ENCODE data around the gene UGT3A1.
"Not testable (repeated sequence)": the region's sequence is repeated elsewhere in the genome, so short reads cannot be mapped to it uniquely, and the experiment has no call there.

UGT3A1 gene

DNA sequence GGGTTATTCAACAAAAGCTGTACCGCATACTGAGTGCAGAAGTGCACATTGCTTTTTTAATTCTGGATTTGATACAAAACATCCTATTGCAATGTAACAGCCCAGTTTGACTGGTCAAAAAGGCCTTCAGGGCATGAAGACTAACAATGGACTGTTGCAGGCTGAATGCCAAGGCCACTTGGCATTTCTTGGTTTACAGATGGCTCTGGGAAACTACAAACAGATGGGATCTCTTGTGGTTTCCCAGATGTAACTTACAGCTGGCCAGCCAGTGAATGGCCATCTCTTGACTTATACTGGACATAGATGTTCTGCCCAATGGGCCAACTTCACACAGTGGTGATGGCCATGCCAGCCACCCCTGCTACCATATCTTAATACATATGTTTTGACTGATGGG lies 38.7 kb upstream of the UGT3A1 start:
- DNase-seq (ENCODE audit: low read depth): no peak
- no peak overlapping the region for H3K4me3 ChIP-seq (ENCODE audit: low read depth, low read length)
- in situ Hi-C loops (cut with HindIII; ENCODE audit: low sequenced_read_pairs): no loop called here
- TF ChIP-seq, protein P1, sequence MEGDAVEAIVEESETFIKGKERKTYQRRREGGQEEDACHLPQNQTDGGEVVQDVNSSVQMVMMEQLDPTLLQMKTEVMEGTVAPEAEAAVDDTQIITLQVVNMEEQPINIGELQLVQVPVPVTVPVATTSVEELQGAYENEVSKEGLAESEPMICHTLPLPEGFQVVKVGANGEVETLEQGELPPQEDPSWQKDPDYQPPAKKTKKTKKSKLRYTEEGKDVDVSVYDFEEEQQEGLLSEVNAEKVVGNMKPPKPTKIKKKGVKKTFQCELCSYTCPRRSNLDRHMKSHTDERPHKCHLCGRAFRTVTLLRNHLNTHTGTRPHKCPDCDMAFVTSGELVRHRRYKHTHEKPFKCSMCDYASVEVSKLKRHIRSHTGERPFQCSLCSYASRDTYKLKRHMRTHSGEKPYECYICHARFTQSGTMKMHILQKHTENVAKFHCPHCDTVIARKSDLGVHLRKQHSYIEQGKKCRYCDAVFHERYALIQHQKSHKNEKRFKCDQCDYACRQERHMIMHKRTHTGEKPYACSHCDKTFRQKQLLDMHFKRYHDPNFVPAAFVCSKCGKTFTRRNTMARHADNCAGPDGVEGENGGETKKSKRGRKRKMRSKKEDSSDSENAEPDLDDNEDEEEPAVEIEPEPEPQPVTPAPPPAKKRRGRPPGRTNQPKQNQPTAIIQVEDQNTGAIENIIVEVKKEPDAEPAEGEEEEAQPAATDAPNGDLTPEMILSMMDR (IDR thresholded peaks at IDR 0.05; ENCODE audit: low read depth, low read length, missing control alignments): no peak

DNA sequence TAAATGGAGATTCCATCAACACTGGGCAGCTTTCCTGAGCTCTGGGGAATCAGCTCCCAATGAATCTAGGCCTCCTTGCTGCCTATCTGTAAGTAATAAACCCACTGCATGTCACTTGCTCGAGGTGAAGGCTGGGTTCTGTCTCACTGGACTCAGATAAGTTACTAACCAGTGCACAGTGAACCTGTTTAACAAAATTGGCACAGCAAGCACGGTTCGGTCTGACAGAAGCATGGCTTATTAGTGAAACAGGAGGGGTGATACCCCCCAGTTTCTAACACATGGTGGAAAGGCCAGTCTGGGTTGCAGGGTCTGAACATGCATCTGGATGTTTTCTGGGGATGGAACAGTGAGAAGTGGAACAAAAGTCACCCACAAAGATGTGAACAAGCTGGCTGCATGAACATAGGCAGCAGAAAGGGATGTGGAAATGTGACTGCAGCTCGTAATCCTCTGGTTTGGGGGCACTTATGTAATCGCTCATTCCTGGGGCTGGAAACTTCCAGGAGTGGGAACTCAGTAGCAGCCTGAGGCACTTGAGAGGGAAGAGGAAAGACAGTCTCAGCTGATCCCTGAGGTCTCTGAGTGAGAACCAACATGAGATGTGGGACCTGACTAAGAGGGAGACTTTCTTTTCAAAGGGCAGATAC lies 37.8 kb upstream of the UGT3A1 start:
- no peak for DNase-seq (ENCODE audit: low read depth)
- no peak overlapping the region for H3K4me3 ChIP-seq (ENCODE audit: low read depth, low read length)
- in situ Hi-C loops (cut with HindIII; ENCODE audit: low sequenced_read_pairs): no loop called here

DNA sequence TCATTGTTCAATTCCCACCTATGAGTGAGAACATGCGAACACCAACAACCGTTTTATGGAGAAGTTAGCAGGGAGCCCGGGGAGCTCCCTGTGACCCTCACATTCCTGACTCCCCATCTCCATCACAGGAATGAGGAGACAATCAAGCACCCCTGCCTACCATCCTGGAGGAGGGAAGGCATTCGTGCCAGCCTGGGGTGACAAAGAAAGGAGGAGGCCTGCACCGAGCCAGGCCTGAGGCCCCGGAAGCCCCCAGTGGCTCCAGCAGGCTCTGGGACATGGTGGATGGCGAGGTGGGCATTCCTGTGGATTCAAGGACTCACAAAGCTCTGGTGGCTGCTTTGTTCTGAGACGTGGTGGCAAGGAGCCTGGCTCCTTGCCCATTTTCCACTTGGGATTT lies 36.5 kb upstream of the UGT3A1 start:
- TF ChIP-seq, protein P1 (IDR thresholded peaks at IDR 0.05; ENCODE audit: low read depth, low read length, missing control alignments): no peak
- no peak overlapping the region for H3K4me3 ChIP-seq (ENCODE audit: low read depth, low read length)
- in situ Hi-C loops (cut with HindIII; ENCODE audit: low sequenced_read_pairs): no loop called here
- no peak for DNase-seq (ENCODE audit: low read depth)

More for the DNA sequence above, 37.8 kb upstream of the UGT3A1 start:
- TF ChIP-seq, protein P1 (IDR thresholded peaks at IDR 0.05; ENCODE audit: low read depth, low read length, missing control alignments): no peak

DNA sequence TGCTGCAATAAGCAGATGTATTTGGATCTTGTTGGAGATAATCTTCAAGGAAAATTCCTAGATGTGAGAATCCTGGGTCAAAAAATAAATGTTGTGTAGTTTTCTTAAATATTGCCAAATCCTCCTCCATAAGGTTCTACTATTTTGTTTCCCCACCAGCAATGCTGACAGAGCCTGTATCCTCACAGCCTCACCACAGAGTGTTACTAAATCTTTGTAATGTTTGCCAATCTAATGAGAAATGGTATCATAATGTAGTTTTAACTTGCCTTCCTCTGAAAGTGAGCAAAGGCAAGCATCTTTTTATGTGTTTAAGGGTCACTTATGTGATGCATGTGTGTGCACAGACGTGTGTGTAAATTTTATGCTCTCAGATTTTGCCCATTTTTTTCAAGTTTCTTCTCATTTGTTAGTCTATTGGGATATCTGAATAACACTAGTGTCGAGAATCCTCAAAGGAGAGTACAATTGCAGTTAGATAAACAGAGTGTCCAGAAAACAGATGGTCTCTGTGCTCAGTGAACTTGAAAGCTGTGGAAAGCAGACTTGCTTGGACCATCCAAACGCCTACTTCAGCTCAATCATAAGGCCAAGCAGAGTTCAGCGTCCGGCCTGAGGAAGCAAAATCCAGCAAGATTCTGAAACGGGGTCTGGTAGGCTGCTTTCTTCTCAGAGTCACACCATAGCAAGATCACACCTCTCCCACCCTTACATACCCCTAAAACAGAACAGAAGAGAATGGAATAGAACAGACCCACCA lies 35.7 kb upstream of the UGT3A1 start:
- in situ Hi-C loops (cut with HindIII; ENCODE audit: low sequenced_read_pairs): no loop called here
- no peak for DNase-seq (ENCODE audit: low read depth)
- H3K4me3 ChIP-seq (ENCODE audit: low read depth, low read length): no peak overlapping the region
- TF ChIP-seq, protein P1 (IDR thresholded peaks at IDR 0.05; ENCODE audit: low read depth, low read length, missing control alignments): no peak

DNA sequence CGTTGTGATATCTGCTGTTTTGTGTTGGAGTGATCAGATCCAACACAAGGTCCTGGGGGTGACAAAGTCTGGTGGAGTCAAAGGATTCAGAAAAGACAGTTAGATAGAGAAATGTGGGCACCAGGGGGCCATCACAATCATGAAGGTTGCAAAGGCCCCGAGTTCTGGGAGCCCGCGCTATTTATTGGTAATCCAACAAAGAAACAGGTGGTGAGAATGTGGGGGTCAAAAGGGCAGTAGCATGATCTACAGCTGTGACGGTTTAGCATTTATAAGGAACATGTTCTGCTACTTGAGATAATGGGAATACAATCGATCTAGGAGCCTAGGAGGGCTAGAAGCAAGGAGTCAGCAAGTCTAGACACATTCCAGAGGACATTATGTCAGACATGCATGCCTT lies 31.1 kb upstream of the UGT3A1 start:
- in situ Hi-C loops (cut with HindIII; ENCODE audit: low sequenced_read_pairs); H3K4me3 ChIP-seq (ENCODE audit: low read depth, low read length); DNase-seq (ENCODE audit: low read depth): not testable (repeated sequence)

DNA sequence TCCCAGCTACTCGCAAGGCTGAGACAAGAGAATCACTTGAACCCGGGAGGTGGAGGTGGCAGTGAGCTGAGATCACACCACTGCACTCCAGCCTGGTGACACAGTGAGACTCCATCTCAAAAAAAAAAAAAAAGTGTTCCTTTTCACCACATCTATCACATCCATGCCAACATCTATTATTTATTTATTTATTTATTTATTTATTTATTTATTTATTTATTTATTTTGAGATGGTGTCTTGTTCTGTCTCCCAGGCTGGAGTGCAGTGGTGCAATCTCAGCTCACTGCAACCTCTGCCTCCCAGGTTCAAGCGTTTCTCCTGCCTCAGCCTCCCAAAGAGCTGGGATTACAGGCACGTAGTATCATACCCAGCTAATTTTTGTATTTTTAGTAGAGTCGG lies 28.4 kb upstream of the UGT3A1 start:
- DNase-seq (ENCODE audit: low read depth); H3K4me3 ChIP-seq (ENCODE audit: low read depth, low read length); in situ Hi-C loops (cut with HindIII; ENCODE audit: low sequenced_read_pairs): not testable (repeated sequence)

DNA sequence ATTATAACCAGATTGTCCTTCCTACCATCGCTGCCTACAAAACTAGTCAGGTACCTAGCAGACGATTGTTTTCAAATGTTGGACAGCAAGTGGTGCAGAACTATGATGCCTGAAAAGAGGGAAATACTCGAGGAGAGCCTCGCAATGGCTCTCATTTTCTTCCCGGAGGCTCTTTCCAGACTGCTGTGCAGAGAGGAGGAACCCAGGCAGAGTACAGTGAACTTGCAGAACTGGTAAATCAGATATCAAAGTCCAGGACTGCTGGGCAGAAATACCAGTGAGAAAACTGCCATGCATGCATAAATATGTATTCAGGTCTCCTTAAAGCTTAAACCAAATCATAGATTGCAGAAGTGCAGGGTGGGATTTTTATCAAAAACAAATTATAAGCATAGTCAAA lies 26.4 kb upstream of the UGT3A1 start:
- TF ChIP-seq, protein P1 (IDR thresholded peaks at IDR 0.05; ENCODE audit: low read depth, low read length, missing control alignments): no peak

More for the DNA sequence above, 26.4 kb upstream of the UGT3A1 start:
- DNase-seq (ENCODE audit: low read depth): no peak
- no peak overlapping the region for H3K4me3 ChIP-seq (ENCODE audit: low read depth, low read length)
- in situ Hi-C loops (cut with HindIII; ENCODE audit: low sequenced_read_pairs): no loop called here

Measured in astrocyte of the cerebellum (primary cell).